ENCODE data around the gene ATXN2. TPM values are rescaled to one million over a fixed set of nuclear protein-coding genes. Genes with fewer than 3 reads are reported as not detected.
A peak's percentile ranks its signal among the peaks of the same experiment; 100 is the strongest.

Gene ATXN2
- total RNA-seq, 1 donor from 2014 or later, result 69.4 TPM

- H3K4me3 Mint-ChIP-seq (ENCODE audit: unreplicated experiment), result no peak overlapping the region
- H3K4me1 Mint-ChIP-seq (ENCODE audit: unreplicated experiment), result peaks cover 53% of the 10 kb centered on the region
- DNase-seq (ENCODE audit: low spot score), result no peak
- H3K36me3 Mint-ChIP-seq (ENCODE audit: low read depth, unreplicated experiment), result peaks cover 28% of the 10 kb centered on the region
- H3K27me3 Mint-ChIP-seq (ENCODE audit: unreplicated experiment), result peaks cover 23% of the 10 kb centered on the region
- H3K27ac Mint-ChIP-seq (ENCODE audit: unreplicated experiment), result peak overlapping the region; percentile 90
- no peak for TF ChIP-seq CTCF (IDR thresholded peaks at IDR 0.05; ENCODE audit: unreplicated experiment)
- H3K9me3 Mint-ChIP-seq (ENCODE audit: unreplicated experiment), result no peaks in the 10 kb centered on the region
Measured at GRCh38 chr12:111409780-111410430, 189.2 kb downstream of the ATXN2 start.

- Mint-ChIP-seq H3K4me1 (ENCODE audit: unreplicated experiment) (peaks cover 58% of the 10 kb centered on the region), H3K27ac (ENCODE audit: unreplicated experiment) (no peak overlapping the region), H3K9me3 (ENCODE audit: unreplicated experiment) (no peaks in the 10 kb centered on the region), H3K4me3 (ENCODE audit: unreplicated experiment) (peak overlapping the region; percentile 83), H3K36me3 (ENCODE audit: low read depth, unreplicated experiment) (peaks cover 31% of the 10 kb centered on the region), H3K27me3 (ENCODE audit: unreplicated experiment) (peaks cover 27% of the 10 kb centered on the region)
- no peak for DNase-seq (ENCODE audit: low spot score)
- TF ChIP-seq CTCF (IDR thresholded peaks at IDR 0.05; ENCODE audit: unreplicated experiment), result no peak
Measured at GRCh38 chr12:111409403-111409779, 189.7 kb downstream of the ATXN2 start.

- no peak for DNase-seq (ENCODE audit: low spot score)
- Mint-ChIP-seq H3K9me3 (ENCODE audit: unreplicated experiment) (no peaks in the 10 kb centered on the region), H3K4me1 (ENCODE audit: unreplicated experiment) (peaks cover 63% of the 10 kb centered on the region), H3K27me3 (ENCODE audit: unreplicated experiment) (peaks cover 31% of the 10 kb centered on the region), H3K36me3 (ENCODE audit: low read depth, unreplicated experiment) (peaks cover 31% of the 10 kb centered on the region), H3K4me3 (ENCODE audit: unreplicated experiment) (peak overlapping the region; percentile 83), H3K27ac (ENCODE audit: unreplicated experiment) (peak overlapping the region; percentile 24)
- no peak for TF ChIP-seq CTCF (IDR thresholded peaks at IDR 0.05; ENCODE audit: unreplicated experiment)
Measured at GRCh38 chr12:111408686-111409402, 190.3 kb downstream of the ATXN2 start.

- no peak for TF ChIP-seq CTCF (IDR thresholded peaks at IDR 0.05; ENCODE audit: unreplicated experiment)
- Mint-ChIP-seq H3K27ac (ENCODE audit: unreplicated experiment) (no peak overlapping the region), H3K4me3 (ENCODE audit: unreplicated experiment) (peak overlapping the region; percentile 96), H3K9me3 (ENCODE audit: unreplicated experiment) (no peaks in the 10 kb centered on the region), H3K4me1 (ENCODE audit: unreplicated experiment) (peaks cover 61% of the 10 kb centered on the region), H3K27me3 (ENCODE audit: unreplicated experiment) (peaks cover 36% of the 10 kb centered on the region), H3K36me3 (ENCODE audit: low read depth, unreplicated experiment) (peaks cover 23% of the 10 kb centered on the region)
- no peak for DNase-seq (ENCODE audit: low spot score)
Measured at GRCh38 chr12:111408116-111408440, 191.0 kb downstream of the ATXN2 start.

Data from endothelial cell (in vitro differentiated cells).